Chondrocyte (in vitro differentiated cells): Measurements from ENCODE around the gene MYZAP. TPM values are rescaled to one million over a fixed set of nuclear protein-coding genes. Genes with fewer than 3 reads are reported as not detected.
A peak's percentile ranks its signal among the peaks of the same experiment; 100 is the strongest.

Experiments used
- DNase-seq: peaks from one replicate; pipeline ENCODE4 v3.0.0; 2021; ENCODE audit warnings: mixed read lengths, low spot score
- H3K27ac Mint-ChIP-seq: one replicate; pipeline ENCODE4 v1.8.0; 2021; ENCODE audit warnings: mild to moderate bottlenecking, moderate library complexity, mixed read lengths; ENCODE audit not compliant: unreplicated experiment
- H3K27me3 Mint-ChIP-seq: 2 replicates; pipeline ENCODE4 v1.8.0; 2021; ENCODE audit warnings: low read depth, mixed read lengths
- H3K36me3 Mint-ChIP-seq: 2 replicates; pipeline ENCODE4 v1.8.0; 2021; ENCODE audit warnings: low read depth, mixed read lengths
- H3K4me1 Mint-ChIP-seq: 2 replicates; pipeline ENCODE4 v1.8.0; 2021; ENCODE audit warnings: low read depth, mild to moderate bottlenecking, mixed read lengths
- H3K4me3 Mint-ChIP-seq: one replicate; pipeline ENCODE4 v1.8.0; 2021; ENCODE audit warnings: mild to moderate bottlenecking, moderate library complexity, mixed read lengths; ENCODE audit not compliant: unreplicated experiment
- H3K9me3 Mint-ChIP-seq: 2 replicates; pipeline ENCODE4 v1.8.0; 2021; ENCODE audit warnings: low read depth, mixed read lengths
- CTCF ChIP-seq: fragments of 200-600 bp; sonication (generic); IDR thresholded peaks from 2 replicates; pipeline ENCODE4 v1.5.0; 2021; ENCODE audit warnings: antibody characterized with exemption, mild to moderate bottlenecking, moderate library complexity
- total RNA-seq: library from RNA; stranded (reverse); gene quantifications from 3 replicates; pipeline ENCODE4 v1.2.1, GENCODE V29; 2021

Gene MYZAP
- total RNA-seq, 1 donor from 2014 or later = 0.17 TPM

GRCh38 chr15:57704441-57704840 lies 112.7 kb downstream of the MYZAP start:
- no peak overlapping the region for H3K27ac Mint-ChIP-seq
- H3K9me3 Mint-ChIP-seq = no peaks in the 10 kb centered on the region
- no peak for DNase-seq
- peaks cover 28% of the 10 kb centered on the region for H3K4me1 Mint-ChIP-seq
- H3K4me3 Mint-ChIP-seq = no peak overlapping the region
- H3K36me3 Mint-ChIP-seq = peaks cover 1% of the 10 kb centered on the region
- TF ChIP-seq CTCF = no peak
- no peaks in the 10 kb centered on the region for H3K27me3 Mint-ChIP-seq

- Mint-ChIP-seq H3K27me3 (no peaks in the 10 kb centered on the region), H3K36me3 (peaks cover 8% of the 10 kb centered on the region), H3K4me1 (peaks cover 38% of the 10 kb centered on the region), H3K9me3 (no peaks in the 10 kb centered on the region), H3K27ac (peak overlapping the region; percentile 89), H3K4me3 (peak overlapping the region; percentile 84)
- DNase-seq = no peak
- TF ChIP-seq CTCF = no peak
Observed at GRCh38 chr15:57705746-57706404, 114.2 kb downstream of the MYZAP start.

GRCh38 chr15:57706405-57707209 lies 114.9 kb downstream of the MYZAP start, which contains the start of gene POLR2M:
POLR2M (plus strand) TSS chr15:57706714; CDS start chr15:57706843, 129 bp downstream.
- peak; percentile 96 for DNase-seq
- H3K36me3 Mint-ChIP-seq = peaks cover 16% of the 10 kb centered on the region
- H3K27me3 Mint-ChIP-seq = no peaks in the 10 kb centered on the region
- peak within 1 kb of the TSS; percentile 84 for H3K4me3 Mint-ChIP-seq
- peaks cover 38% of the 10 kb centered on the region for H3K4me1 Mint-ChIP-seq
- H3K9me3 Mint-ChIP-seq = no peaks in the 10 kb centered on the region
- H3K27ac Mint-ChIP-seq = peak within 1 kb of the TSS; percentile 89
- TF ChIP-seq CTCF = peak; percentile 23

GRCh38 chr15:57708047-57708446 lies 116.3 kb downstream of the MYZAP start:
- no peak for DNase-seq
- Mint-ChIP-seq H3K27ac (peak overlapping the region; percentile 89), H3K9me3 (no peaks in the 10 kb centered on the region), H3K4me3 (peak overlapping the region; percentile 84), H3K27me3 (no peaks in the 10 kb centered on the region), H3K4me1 (peaks cover 38% of the 10 kb centered on the region), H3K36me3 (peaks cover 28% of the 10 kb centered on the region)
- no peak for TF ChIP-seq CTCF

- Mint-ChIP-seq H3K27me3 (no peaks in the 10 kb centered on the region), H3K27ac (no peak overlapping the region), H3K4me1 (peaks cover 13% of the 10 kb centered on the region), H3K9me3 (peaks cover 3% of the 10 kb centered on the region), H3K36me3 (peaks cover 23% of the 10 kb centered on the region), H3K4me3 (no peak overlapping the region)
- no peak for DNase-seq
- no peak for TF ChIP-seq CTCF
Observed at GRCh38 chr15:57718309-57718708, 126.6 kb downstream of the MYZAP start.
